HL-60/S4 (cell line): ENCODE measurements around the gene PLPP1.

ENCODE experiments used
- in situ Hi-C: fragments of 300-500 bp; cut with MboI; formaldehyde crosslinking; loops from 2 replicates; pipeline ENCODE4 v1.14.3; 2022; ENCODE audit warnings: low sequenced_read_pairs

PLPP1 gene

DNA sequence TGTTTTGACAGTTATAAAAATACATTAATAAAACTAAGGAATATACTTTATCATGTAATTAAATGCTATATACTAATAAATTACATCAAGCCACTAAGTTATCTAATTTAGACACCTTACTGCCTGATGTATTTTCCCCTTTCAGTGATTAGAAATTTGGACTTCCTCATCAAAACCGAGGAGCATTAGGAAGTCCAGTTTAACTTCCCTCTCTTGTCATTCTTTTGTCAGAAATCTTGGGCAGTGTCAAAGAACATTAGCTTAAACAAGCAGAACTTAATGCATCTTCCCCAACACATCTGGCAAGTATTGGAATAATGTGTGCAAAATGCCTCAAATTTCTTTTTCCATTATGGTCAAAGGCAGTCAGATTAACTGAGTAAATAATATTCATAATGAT is 81.6 kb downstream of the PLPP1 start:
- in situ Hi-C loops, result no loop called here

- in situ Hi-C loops, result no loop called here
These were observed 82.8 kb downstream of the PLPP1 start for GRCh38 chr5:55451976-55452375.

DNA sequence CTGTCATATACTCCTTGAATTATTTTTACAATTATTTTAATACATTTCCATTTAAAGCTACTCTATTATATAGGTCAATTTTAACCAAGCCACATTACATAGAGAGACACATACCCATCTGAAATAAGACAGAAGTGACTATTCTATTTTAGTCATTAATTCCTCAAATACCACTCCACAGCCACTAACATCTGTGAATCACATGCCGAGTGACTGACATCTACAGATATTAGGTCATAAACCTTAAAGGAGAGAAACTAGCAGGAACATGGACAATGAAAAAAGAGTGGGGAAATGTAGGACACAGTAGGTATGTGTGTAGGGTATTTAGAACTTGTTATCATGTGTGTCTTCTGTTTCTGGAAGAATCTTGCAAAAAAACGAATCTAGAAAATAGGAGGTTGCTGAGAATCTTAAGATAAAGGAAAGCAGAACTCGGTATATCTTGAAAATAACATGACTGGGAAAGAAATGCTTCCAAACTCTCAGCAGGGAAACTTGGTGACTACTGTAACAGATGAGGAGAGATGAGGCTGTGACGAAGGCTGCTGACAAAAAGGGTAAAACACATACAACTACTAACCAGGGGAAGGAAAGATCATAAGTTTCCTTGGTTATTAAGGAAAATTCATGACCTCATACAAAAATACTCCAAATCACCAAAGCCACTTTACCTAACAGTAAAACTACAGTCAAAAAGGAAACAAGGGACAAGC is 84.6 kb downstream of the PLPP1 start:
- in situ Hi-C loops, result no loop called here

DNA sequence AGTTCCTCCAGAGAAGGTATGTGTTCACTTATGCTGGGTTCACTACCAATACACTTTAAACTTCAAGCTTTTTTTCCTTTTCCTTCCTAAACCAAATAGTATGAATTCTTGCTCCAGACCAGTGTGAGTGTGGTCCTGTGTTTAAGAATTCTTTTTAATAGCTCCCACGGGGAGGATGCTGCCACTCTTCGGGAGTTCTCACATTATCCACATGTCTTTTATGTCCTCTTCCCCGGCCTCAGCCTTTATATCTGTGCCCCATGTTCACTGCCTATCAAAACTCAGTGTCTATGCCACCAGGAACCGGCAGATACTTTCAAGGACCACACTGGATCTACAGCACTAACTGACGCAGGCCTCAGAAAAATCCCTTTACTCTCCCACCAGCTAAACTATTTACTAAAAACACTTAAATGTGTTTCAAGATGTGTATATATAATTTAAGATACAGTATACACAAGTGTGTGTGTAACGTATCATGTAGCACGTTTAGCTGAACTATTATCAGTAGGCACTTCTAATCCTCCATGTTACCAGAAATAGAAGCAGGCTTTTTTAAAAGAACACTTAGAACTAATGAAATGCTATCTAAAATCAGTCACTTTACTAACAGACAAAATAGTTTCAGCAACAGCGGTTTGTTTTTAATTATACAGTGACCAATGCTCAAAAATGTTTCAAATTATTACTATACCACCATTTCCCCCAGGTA is 88.0 kb downstream of the PLPP1 start:
- in situ Hi-C loops, result no loop called here

- in situ Hi-C loops, result no loop called here
These were observed 89.0 kb downstream of the PLPP1 start for GRCh38 chr5:55445791-55446190.

- in situ Hi-C loops, result no loop called here
These were observed 92.8 kb downstream of the PLPP1 start for GRCh38 chr5:55441954-55442353.

DNA sequence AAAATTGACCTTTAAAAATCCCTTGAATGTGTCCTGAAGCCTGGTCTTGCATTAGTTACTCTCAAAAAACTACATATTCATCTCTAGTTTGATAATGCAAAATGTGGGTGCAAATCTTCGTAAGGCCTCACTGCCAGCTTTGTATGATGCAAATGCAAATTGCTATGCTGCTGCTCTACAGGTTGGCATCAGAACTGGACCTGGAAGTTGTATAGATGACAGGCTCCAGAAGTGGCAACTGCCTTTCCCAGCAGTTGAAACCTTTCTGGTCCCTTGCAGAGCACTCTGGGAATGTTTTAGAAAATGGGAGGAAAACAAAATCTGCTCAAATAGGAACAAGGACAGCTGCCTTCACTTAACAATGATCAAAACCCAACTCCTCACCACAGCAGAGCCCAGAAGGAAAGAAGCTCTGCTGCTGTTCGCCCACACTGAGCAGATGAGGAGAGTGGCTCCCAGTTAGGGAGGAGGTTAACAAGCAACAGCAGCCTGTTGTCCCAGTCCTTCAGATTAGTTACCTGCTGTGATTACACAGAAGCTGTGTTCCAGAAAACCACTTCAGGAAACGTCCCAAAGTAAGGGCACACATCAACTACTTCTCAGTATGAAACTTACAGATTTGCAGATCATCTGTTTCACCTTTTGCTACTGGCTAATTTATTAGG is 93.5 kb downstream of the PLPP1 start:
- in situ Hi-C loops, result no loop called here

- in situ Hi-C loops, result no loop called here
These were observed 94.5 kb downstream of the PLPP1 start for GRCh38 chr5:55440188-55440646.

- in situ Hi-C loops, result no loop called here
These were observed 95.8 kb downstream of the PLPP1 start for GRCh38 chr5:55438998-55439397.

DNA sequence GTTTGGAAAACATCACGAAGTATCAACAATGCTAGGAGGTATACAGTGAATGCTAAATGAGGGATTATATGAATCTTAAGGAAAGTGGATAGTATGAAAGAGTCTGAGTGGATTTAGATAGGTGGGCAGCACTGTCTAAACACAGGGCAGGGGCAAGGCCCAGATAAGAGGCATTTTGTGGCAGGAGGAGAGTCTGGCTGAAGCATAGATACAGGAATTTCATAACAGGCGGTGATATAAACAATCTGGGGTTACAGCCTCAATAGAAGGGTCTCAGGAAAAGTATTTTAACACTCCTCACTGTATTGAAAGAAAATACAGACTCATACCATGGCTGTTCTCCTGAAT is 96.9 kb downstream of the PLPP1 start:
- in situ Hi-C loops, result no loop called here

GRCh38 chr5:55437452-55437851 is 97.3 kb downstream of the PLPP1 start:
- in situ Hi-C loops, result no loop called here

- in situ Hi-C loops, result no loop called here
These were observed 102.2 kb downstream of the PLPP1 start for GRCh38 chr5:55432549-55432948.

DNA sequence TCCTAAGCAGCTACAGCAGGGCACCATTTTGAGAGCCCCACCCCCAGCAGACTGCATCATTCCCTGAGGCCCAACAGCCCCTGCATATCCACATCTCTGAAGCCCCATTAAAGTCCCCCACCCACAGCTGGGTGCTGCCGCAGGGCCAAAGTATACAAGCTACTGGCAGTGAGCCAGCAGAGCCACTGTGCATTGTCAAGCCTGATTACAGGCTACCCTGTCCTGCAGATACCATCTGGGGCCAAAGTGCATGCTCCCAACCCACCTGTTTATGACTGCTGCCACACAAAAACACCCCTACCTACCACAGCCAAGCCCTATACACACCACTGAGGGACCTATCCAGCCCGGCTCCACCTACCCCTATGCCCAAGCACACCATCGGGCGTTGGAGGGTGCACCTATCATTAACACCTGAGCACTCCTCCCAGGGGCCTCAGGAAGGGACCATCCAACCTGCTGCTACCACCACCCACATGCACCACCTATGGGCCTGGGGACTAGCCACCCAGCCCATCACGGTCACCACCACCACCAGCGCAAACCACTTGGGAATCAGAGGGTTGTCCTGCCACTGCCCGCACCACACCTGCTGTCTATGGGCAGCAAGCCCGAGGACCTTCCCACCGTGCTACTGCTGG is 105.0 kb downstream of the PLPP1 start:
- in situ Hi-C loops, result no loop called here

DNA sequence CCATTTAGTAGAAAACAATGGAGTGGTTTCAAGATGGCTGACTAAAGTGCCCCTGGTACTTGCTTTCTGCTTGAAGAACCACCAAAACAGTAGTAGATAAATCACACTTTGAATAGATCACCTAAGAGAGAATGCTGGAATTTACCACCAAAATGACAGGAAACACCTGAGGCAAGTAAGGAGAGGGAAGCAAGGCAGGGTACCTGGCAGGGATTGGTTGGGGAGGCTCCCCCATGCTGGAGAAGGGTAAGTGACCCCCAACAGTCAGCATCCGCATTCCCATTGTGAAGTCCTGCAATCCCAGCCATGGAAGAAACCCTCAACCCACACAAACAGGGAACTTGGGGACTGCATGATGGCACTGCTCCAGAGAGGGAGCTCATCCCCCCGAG is 105.5 kb downstream of the PLPP1 start:
- in situ Hi-C loops, result no loop called here

DNA sequence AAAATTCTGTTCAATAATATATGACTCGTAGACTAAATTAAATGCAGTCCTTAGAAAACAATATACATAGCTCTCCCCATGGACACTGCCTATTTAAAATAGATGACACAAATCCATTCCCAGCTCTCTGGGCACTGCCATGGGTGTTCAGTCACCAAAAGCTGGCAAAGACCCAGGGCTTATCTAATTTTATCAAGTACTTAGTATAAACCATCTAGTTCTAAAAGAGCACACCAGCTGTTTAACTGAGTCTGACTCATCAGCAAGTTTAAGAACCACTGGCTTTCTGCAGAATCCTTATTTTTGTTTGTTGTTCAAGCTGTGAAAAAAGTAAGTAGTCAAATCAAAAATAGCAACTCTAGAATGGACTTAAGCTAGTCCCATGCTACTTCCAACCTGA is 107.6 kb downstream of the PLPP1 start:
- in situ Hi-C loops, result no loop called here

- in situ Hi-C loops, result no loop called here
These were observed 108.3 kb downstream of the PLPP1 start for GRCh38 chr5:55426455-55426854.

DNA sequence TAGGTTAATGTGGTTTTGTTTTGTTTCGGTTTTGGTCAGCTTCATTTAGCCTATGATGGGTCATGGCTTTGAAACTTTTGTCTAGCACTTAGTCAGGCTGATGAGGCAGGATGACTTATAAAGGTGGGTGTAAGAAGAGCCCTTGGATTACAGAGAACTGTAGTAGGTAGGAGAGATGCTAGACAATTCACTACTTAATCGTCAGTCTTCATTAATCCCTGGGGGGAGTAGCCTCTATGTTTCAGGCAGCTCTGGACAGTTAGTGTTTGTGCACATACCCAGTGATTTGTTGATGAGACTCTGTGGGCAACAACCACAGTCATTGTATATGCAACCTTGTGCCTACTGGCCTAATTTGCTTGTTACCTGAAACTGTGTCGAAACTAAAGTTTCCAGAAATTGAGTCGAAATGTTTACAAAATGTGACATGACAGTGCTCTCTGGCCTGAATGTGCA is 113.7 kb downstream of the PLPP1 start:
- in situ Hi-C loops, result no loop called here

GRCh38 chr5:55418994-55419968 is 115.5 kb downstream of the PLPP1 start:
- in situ Hi-C loops, result no loop called here

- in situ Hi-C loops, result no loop called here
These were observed 118.5 kb downstream of the PLPP1 start for GRCh38 chr5:55416306-55416705.

DNA sequence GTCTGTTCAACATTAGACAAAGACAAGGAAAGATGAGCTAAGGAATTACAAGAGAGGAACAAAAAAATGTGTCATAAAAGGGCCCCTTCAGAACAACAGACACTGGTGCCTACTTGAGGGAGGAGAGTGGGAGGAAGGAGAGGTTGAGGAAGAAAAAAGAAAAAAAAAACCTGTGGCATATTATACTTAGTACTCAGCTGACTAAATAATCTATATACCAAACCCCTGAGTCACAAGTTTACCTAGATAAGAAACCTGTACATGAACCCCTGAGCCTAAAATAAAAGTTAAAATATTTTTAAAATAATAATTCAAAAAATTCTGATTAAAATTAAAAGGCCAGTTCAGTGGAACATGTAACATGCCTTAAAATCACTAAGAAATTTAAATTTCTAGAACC is 119.7 kb downstream of the PLPP1 start:
- in situ Hi-C loops, result no loop called here
